ENCODE data around the gene PIAS2. TPM values are rescaled to one million over a fixed set of nuclear protein-coding genes. Genes with fewer than 3 reads are reported as not detected.

Gene PIAS2
- total RNA-seq, 6 experiments from 2014 or later, result 8.3 to 21.8 (median 13.3) TPM

GRCh38 chr18:46939998-46940571 lies 22.8 kb upstream of the PIAS2 start:
- 80% methylated on average over 1 of the region's 1 CpG for WGBS (ENCODE audit: insufficient coverage, low coverage, low lambda C conversion rate, missing lambda C conversion rate)
- no peak overlapping the region for H3K27ac ChIP-seq

GRCh38 chr18:46939337-46939963 lies 22.1 kb upstream of the PIAS2 start:
- no peaks in the 10 kb centered on the region for H3K4me1 ChIP-seq
- no peak overlapping the region for H3K27ac ChIP-seq
- 100% methylated on average over 1 of the region's 1 CpG for WGBS (ENCODE audit: insufficient coverage, low coverage, low lambda C conversion rate, missing lambda C conversion rate)
- TF ChIP-seq POLR2A (IDR thresholded peaks at IDR 0.05), result no peak
- TF ChIP-seq CTCF (IDR thresholded peaks at IDR 0.05), result no peak
- ATAC-seq (peak in 3 of 4 donors; percentile 27 to 55 (median 35)), DNase-seq (no peak)
- intact Hi-C loops (cut with DNase I), result no loop called here
- H3K36me3 ChIP-seq, result no peaks in the 10 kb centered on the region
- no peaks in the 10 kb centered on the region for H3K9me3 ChIP-seq
- no peaks in the 10 kb centered on the region for H3K27me3 ChIP-seq
- H3K4me3 ChIP-seq, result no peak overlapping the region

More at GRCh38 chr18:46939998-46940571, 22.8 kb upstream of the PIAS2 start:
- Histone ChIP-seq H3K4me3 (no peak overlapping the region), H3K27me3 (no peaks in the 10 kb centered on the region), H3K9me3 (no peaks in the 10 kb centered on the region), H3K36me3 (no peaks in the 10 kb centered on the region), H3K4me1 (no peaks in the 10 kb centered on the region)
- intact Hi-C loops (cut with DNase I), result no loop called here
- DNase-seq (no peak), ATAC-seq (no peak)
- TF ChIP-seq CTCF (IDR thresholded peaks at IDR 0.05), result no peak
- no peak for TF ChIP-seq POLR2A (IDR thresholded peaks at IDR 0.05)

GRCh38 chr18:46920653-46921052 lies 3.3 kb upstream of the PIAS2 start:
- TF ChIP-seq POLR2A (IDR thresholded peaks at IDR 0.05), result no peak
- intact Hi-C loops (cut with DNase I), result no loop called here
- ATAC-seq (no peak), DNase-seq (no peak)
- Histone ChIP-seq H3K27ac (no peak overlapping the region), H3K4me1 (peaks cover 0 to 8% (median 0%) of the 10 kb centered on the region in 4 donors), H3K27me3 (no peaks in the 10 kb centered on the region), H3K4me3 (no peak overlapping the region), H3K9me3 (no peaks in the 10 kb centered on the region), H3K36me3 (no peaks in the 10 kb centered on the region)
- WGBS (ENCODE audit: insufficient coverage, low coverage, low lambda C conversion rate, missing lambda C conversion rate), result 91% methylated on average over 1 of the region's 1 CpG

- TF ChIP-seq CTCF (IDR thresholded peaks at IDR 0.05), result no peak
- TF ChIP-seq POLR2A (IDR thresholded peaks at IDR 0.05), result no peak
- Histone ChIP-seq H3K27me3 (no peaks in the 10 kb centered on the region), H3K4me3 (no peak overlapping the region), H3K9me3 (no peaks in the 10 kb centered on the region), H3K4me1 (peaks cover 0 to 8% (median 0%) of the 10 kb centered on the region in 4 donors), H3K36me3 (no peaks in the 10 kb centered on the region), H3K27ac (no peak overlapping the region)
- no peak for DNase-seq
- WGBS (ENCODE audit: insufficient coverage, low coverage, low lambda C conversion rate, missing lambda C conversion rate), result 66% methylated on average over 2 of the region's 2 CpGs
- ATAC-seq, result no peak
- intact Hi-C loops (cut with DNase I), result no loop called here
These were observed 2.8 kb upstream of the PIAS2 start for GRCh38 chr18:46920067-46920466.

- peak in 1 of 3 donors; percentile 56 for DNase-seq
- no peaks in the 10 kb centered on the region for H3K9me3 ChIP-seq
- no peak for TF ChIP-seq CTCF (IDR thresholded peaks at IDR 0.05)
- no peak for TF ChIP-seq POLR2A (IDR thresholded peaks at IDR 0.05)
- no peaks in the 10 kb centered on the region for H3K36me3 ChIP-seq
- intact Hi-C loops (cut with DNase I), result no loop called here
- H3K4me3 ChIP-seq, result peak overlapping the region; percentile 73 to 90 (median 82)
- H3K27ac ChIP-seq, result peak overlapping the region; percentile 77 to 81 (median 80)
- 35% methylated on average over 30 of the region's 33 CpGs for WGBS (ENCODE audit: insufficient coverage, low coverage, low lambda C conversion rate, missing lambda C conversion rate)
- H3K27me3 ChIP-seq, result no peaks in the 10 kb centered on the region
- H3K4me1 ChIP-seq, result peaks cover 0 to 8% (median 0%) of the 10 kb centered on the region in 4 donors
- ATAC-seq, result peak in 1 of 4 donors; percentile 1
These were observed 695 bp upstream of the PIAS2 start for GRCh38 chr18:46917803-46918600.
